GM12872 (cell line): ENCODE results near the gene EID3.

Experiments used
- CTCF ChIP-seq: IDR thresholded peaks from 3 replicates; pipeline ENCODE4 v1.5.1; 2011; ENCODE audit warnings: low read depth, mild to moderate bottlenecking, low read length, moderate library complexity; ENCODE audit not compliant: insufficient read depth

Gene EID3

GRCh38 chr12:104274811-104275210, 28.7 kb upstream of the EID3 start:
- TF ChIP-seq CTCF = no peak

GRCh38 chr12:104275689-104276088, 27.9 kb upstream of the EID3 start:
- TF ChIP-seq CTCF = no peak

GRCh38 chr12:104276273-104277131, 27.0 kb upstream of the EID3 start:
- TF ChIP-seq CTCF = no peak

DNA sequence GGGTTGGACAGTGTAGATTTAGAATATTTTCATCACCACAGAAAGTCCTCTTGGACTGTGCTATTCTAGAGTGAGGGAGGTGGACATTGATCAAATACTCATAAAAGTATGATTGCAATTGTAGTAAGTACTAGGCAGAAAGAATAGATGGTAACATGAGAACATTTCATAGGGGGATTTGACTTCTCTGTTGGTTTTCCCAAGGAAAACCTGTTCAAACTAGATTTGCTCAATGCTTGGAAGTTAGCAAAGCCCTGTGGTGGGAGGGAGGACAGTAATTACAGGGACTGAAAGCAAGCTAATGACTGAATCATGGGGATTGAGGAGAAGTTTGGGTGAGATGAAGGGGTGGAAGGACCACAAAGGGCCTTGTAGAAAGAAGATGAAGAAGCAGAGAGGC, 24.4 kb upstream of the EID3 start:
- TF ChIP-seq CTCF = no peak

GRCh38 chr12:104280111-104280510, 23.4 kb upstream of the EID3 start:
- no peak for TF ChIP-seq CTCF

DNA sequence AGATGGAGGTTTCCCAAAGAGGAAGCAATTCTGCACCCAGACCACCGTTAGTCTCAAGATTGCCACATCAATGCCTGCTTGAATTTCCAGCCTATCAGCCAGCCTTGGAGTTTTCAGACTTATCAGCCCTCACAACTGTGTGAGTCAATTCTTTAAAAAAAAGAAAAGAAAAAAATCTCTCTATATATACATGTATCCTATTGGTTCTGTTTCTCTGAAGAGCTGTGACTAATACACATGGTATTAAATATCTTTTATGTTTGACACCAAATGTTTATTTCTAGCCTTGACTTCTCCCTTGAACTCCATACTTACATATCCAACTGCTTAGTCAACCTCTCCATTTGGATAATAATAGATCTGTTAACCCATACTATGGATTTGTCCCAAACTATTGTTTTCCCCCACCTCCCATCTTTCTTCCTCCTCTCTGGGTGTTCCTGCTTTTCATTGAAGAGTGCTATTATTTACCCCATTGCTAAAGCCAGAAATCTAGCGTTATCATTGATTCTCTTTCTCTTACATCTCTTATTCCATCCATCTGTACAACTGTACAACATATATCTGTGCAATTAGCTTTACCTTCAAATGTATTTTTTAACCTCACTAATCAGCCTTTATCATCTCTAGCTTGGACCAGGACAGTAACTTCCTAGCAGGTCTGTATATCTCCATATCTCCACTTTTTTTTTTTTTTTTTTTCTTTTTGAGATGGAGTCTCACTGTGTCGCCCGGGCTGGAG, 22.7 kb upstream of the EID3 start:
- TF ChIP-seq CTCF = no peak

DNA sequence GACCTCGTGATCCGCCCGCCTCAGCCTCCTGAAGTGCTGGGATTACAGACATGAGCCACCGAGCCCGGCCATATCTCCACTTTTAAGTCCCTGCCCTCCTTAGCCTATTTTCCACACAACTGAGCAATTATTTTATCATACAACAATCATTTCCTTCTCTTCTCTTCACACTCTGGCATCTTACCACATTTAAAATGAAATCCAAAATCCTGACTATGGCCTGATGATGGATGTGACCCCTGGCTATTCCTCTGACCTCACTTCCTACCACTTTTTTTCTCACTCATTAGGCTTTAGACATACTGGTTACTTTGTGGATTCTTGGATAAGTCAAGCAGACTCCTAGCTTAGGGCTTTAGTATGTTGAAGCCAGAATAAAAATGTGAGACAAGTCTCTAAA, 21.9 kb upstream of the EID3 start:
- TF ChIP-seq CTCF = no peak
